GM12878 (cell line): ENCODE measurements around the gene PEX6. TPM values are rescaled to one million over a fixed set of nuclear protein-coding genes. Genes with fewer than 3 reads are reported as not detected.
"Not testable (repeated sequence)": the region's sequence is repeated elsewhere in the genome, so short reads cannot be mapped to it uniquely, and the experiment has no call there.

Experiments
- ATAC-seq: fragments of 200-7000 bp; cut with Tn5 transposase; 3 replicates; pipeline ENCODE4 v1.9.1; 2020; ENCODE audit warnings: mild to moderate bottlenecking, moderate library complexity
- BruUV-seq: library from RNA; stranded (reverse); fragments of 400-500 nt; replicated peaks from 2 replicates; lab custom pipeline; 2021; lab: Mats Ljungman, UMichigan
- CTCF ChIA-PET: fragments of 300-600 bp; sonication (Branson Sonifier 250); formaldehyde crosslinking; extraction: SDS; loops from one replicate; lab custom pipeline; 2021; ENCODE audit warnings: inconsistent platforms; lab: Yijun Ruan, JAX
- POLR2A ChIA-PET: fragments of 350-600 bp; formaldehyde crosslinking; extraction: SDS; loops from one replicate; lab custom pipeline; 2021; ENCODE audit warnings: inconsistent platforms; lab: Charles Lee
- RAD21 ChIA-PET: fragments of 300-600 bp; sonication (Branson Sonifier 250); formaldehyde crosslinking; loops from one replicate; lab custom pipeline; 2023; ENCODE audit warnings: antibody characterized with exemption; ENCODE audit not compliant: unreplicated experiment; lab: Charles Lee
- SMC1A ChIA-PET: fragments of 300-600 bp; sonication (Branson Sonifier 250); formaldehyde crosslinking; loops from one replicate; lab custom pipeline; 2023; ENCODE audit not compliant: unreplicated experiment, uncharacterized antibody; lab: Charles Lee
- DNase-seq: peaks from one replicate; pipeline ENCODE4 v3.0.0-alpha.2; 2011; ENCODE audit warnings: low read depth, low spot score
- FAIRE-seq: peaks from 3 replicates; lab custom pipeline; 2011; peaks lifted over from hg19 to GRCh38; lab: Jason Lieb, UNC
- H2AFZ ChIP-seq: 2 replicates; pipeline ENCODE4 v1.6.0; 2011; ENCODE audit warnings: low read depth, low read length, control low read depth; ENCODE audit not compliant: control insufficient read depth
- H3K27ac ChIP-seq: 2 replicates; pipeline ENCODE4 v1.5.1; 2011; ENCODE audit warnings: control low read depth; ENCODE audit not compliant: control insufficient read depth, insufficient read depth
- H3K27me3 ChIP-seq, 2 experiments: replicated peaks in 1 of 2; 2 replicates each; pipeline versions ENCODE4 v1.6.0 to v1.6.1; 2011; ENCODE audit warnings: low read length in 1 of 2; ENCODE audit not compliant: control insufficient read depth in 2 of 2, insufficient read depth in 2 of 2
- H3K36me3 ChIP-seq, 2 experiments: 2 replicates each; pipeline ENCODE4 v1.5.1; 2011; ENCODE audit warnings: low read length in 1 of 2; ENCODE audit not compliant: control insufficient read depth in 2 of 2, insufficient read depth in 2 of 2
- H3K4me1 ChIP-seq: 2 replicates; pipeline ENCODE4 v1.6.1; 2011; ENCODE audit warnings: mild to moderate bottlenecking, low read length, moderate library complexity, mixed read lengths; ENCODE audit not compliant: control insufficient read depth, insufficient read depth
- H3K4me2 ChIP-seq: 2 replicates; pipeline ENCODE4 v1.6.0; 2011; ENCODE audit warnings: control low read depth; ENCODE audit not compliant: control insufficient read depth, insufficient read depth
- H3K4me3 ChIP-seq: fragments of 200-600 bp; sonication (generic); 2 replicates; pipeline ENCODE4 v1.5.1; 2016
- H3K79me2 ChIP-seq: 2 replicates; pipeline ENCODE4 v1.6.0; 2011; ENCODE audit warnings: low read length; ENCODE audit not compliant: control insufficient read depth, insufficient read depth
- H3K9ac ChIP-seq: 2 replicates; pipeline ENCODE4 v1.8.0; 2011; ENCODE audit warnings: low read length, control low read depth, mixed read lengths; ENCODE audit not compliant: control insufficient read depth, insufficient read depth
- H3K9me3 ChIP-seq: replicated peaks from 3 replicates; pipeline ENCODE4 v1.5.1; 2011; ENCODE audit warnings: mild to moderate bottlenecking, low read length; ENCODE audit not compliant: control insufficient read depth, insufficient read depth
- H4K20me1 ChIP-seq: 2 replicates; pipeline ENCODE4 v1.6.0; 2011; ENCODE audit not compliant: control insufficient read depth, insufficient read depth
- BMI1 ChIP-seq: fragments of 450-650 bp; IDR thresholded peaks from 2 replicates; pipeline ENCODE4 v1.6.1; 2016; ENCODE audit warnings: mild to moderate bottlenecking, moderate library complexity, borderline replicate concordance
- BRCA1 ChIP-seq: IDR thresholded peaks from 2 replicates; pipeline ENCODE4 v1.6.1; 2011; ENCODE audit warnings: low read depth, low read length, improper control_type of control experiment
- CBX3 ChIP-seq: fragments of 200-600 bp; sonication (generic); IDR thresholded peaks from 2 replicates; pipeline ENCODE4 v1.6.1; 2016; ENCODE audit warnings: low read depth, borderline replicate concordance
- EGR1 ChIP-seq, 2 experiments: IDR thresholded peaks; 1 replicate in 1 of 2; 2 replicates in 1 of 2; pipeline ENCODE4 v1.6.1; 2011 to 2012; ENCODE audit warnings: low read depth in 2 of 2, low read length in 2 of 2, borderline replicate concordance in 1 of 2, mild to moderate bottlenecking in 1 of 2, moderate library complexity in 1 of 2
- ESRRA ChIP-seq: IDR thresholded peaks from 2 replicates; pipeline ENCODE4 v1.6.1; 2012; ENCODE audit warnings: mild to moderate bottlenecking, low read length, improper control_type of control experiment
- ETV6 ChIP-seq, 2 experiments: fragments of 450-650 bp in 1 of 2; IDR thresholded peaks in 1 of 2; conservative IDR thresholded peaks in 1 of 2; 2 replicates each; pipeline ENCODE4 v1.6.1; 2014; ENCODE audit warnings: antibody characterized with exemption in 1 of 2, borderline replicate concordance in 1 of 2, low read depth in 1 of 2, mild to moderate bottlenecking in 1 of 2, moderate library complexity in 1 of 2
- GABPA ChIP-seq: IDR thresholded peaks from 2 replicates; pipeline ENCODE4 v1.6.1; 2014; ENCODE audit warnings: antibody characterized with exemption, low read depth, mild to moderate bottlenecking, inconsistent platforms
- HDAC6 ChIP-seq: fragments of 200-600 bp; sonication (generic); IDR thresholded peaks from one replicate; pipeline ENCODE4 v1.8.0; 2017; ENCODE audit warnings: antibody characterized with exemption; ENCODE audit not compliant: unreplicated experiment
- IKZF1 ChIP-seq: fragments of 450-650 bp; conservative IDR thresholded peaks from 2 replicates; pipeline ENCODE4 v1.6.1; 2017; ENCODE audit warnings: antibody characterized with exemption, mild to moderate bottlenecking
- MYC ChIP-seq: IDR thresholded peaks from 2 replicates; pipeline ENCODE4 v1.6.1; 2011; ENCODE audit warnings: mild to moderate bottlenecking, low read length, moderate library complexity, inconsistent platforms; ENCODE audit not compliant: insufficient read depth, insufficient replicate concordance, insufficient read length, severe bottlenecking
- NR2C1 ChIP-seq: fragments of 450-650 bp; IDR thresholded peaks from 2 replicates; pipeline ENCODE4 v1.6.1; 2017; ENCODE audit warnings: antibody characterized with exemption, mild to moderate bottlenecking, moderate library complexity
- RBBP5 ChIP-seq: fragments of 200-600 bp; sonication (generic); conservative IDR thresholded peaks from 2 replicates; pipeline ENCODE4 v1.6.1; 2016
- RFX5 ChIP-seq: IDR thresholded peaks from 2 replicates; pipeline ENCODE4 v1.6.1; 2011; ENCODE audit warnings: low read depth, low read length, improper control_type of control experiment
- SRF ChIP-seq, 2 experiments: IDR thresholded peaks; 2 replicates each; pipeline ENCODE4 v1.6.1; 2011; ENCODE audit warnings: low read depth in 2 of 2, low read length in 2 of 2, mild to moderate bottlenecking in 1 of 2, moderate library complexity in 1 of 2
- STAT1 ChIP-seq: fragments of 450-650 bp; conservative IDR thresholded peaks from 2 replicates; pipeline ENCODE4 v1.6.1; 2014; ENCODE audit warnings: antibody characterized with exemption, mild to moderate bottlenecking
- TAF1 ChIP-seq: IDR thresholded peaks from 2 replicates; pipeline ENCODE4 v1.6.1; 2011; ENCODE audit warnings: mild to moderate bottlenecking, low read depth, low read length, borderline replicate concordance
- TARDBP ChIP-seq: IDR thresholded peaks from 2 replicates; pipeline ENCODE4 v1.6.1; 2016; ENCODE audit warnings: borderline replicate concordance
- ZNF217 ChIP-seq: fragments of 450-650 bp; IDR thresholded peaks from 2 replicates; pipeline ENCODE4 v1.6.1; 2017; ENCODE audit warnings: antibody characterized with exemption, mild to moderate bottlenecking
- ZNF274 ChIP-seq: IDR thresholded peaks from one replicate; pipeline ENCODE4 v1.8.0; 2011; ENCODE audit not compliant: insufficient read length, insufficient read depth
- WGBS: methylation state at CpG from one replicate; pipeline ENCODE4 v1.1.6; 2016; ENCODE audit warnings: low lambda C conversion rate; ENCODE audit not compliant: insufficient replicate concordance, insufficient coverage; ENCODE audit errors: missing lambda C conversion rate; 5-methylcytosine and 5-hydroxymethylcytosine counted together
- in situ Hi-C: fragments of 300-500 bp; cut with MboI; formaldehyde crosslinking; loops from 9 replicates; pipeline ENCODE4 v1.14.3; 2018; ENCODE audit warnings: mixed read lengths
- intact Hi-C: fragments of 100-400 bp; cut with micrococcal nuclease; formaldehyde crosslinking; loops from one replicate; pipeline ENCODE4 v1.14.2; 2022; ENCODE audit not compliant: unreplicated experiment
- polyA plus RNA-seq, 11 experiments: library from polyadenylated mRNA; depleted of rRNA in 4 of 11; unstranded in 6 of 11; stranded (reverse) in 5 of 11; fragments of >200 nt; fragmentation: Nextera tagmentation in 4 of 11; fragmentation: Illumina TruSeq in 1 of 11; extraction: Ambion mirVana in 4 of 11; extraction: Trizol in 1 of 11; gene quantifications; 1 replicate in 1 of 11; 2 replicates in 10 of 11; pipeline versions ENCODE4 v1.2.1 to v1.2.3, GENCODE V29; 2011 to 2016; ENCODE audit warnings: inconsistent platforms in 2 of 11, missing spikeins in 2 of 11, low read depth in 1 of 11
- total RNA-seq, 4 experiments: library from RNA; depleted of rRNA in 3 of 4; stranded (reverse); fragments of >200 nt in 3 of 4; fragmentation: Illumina TruSeq in 1 of 4; extraction: Trizol in 1 of 4; gene quantifications; 2 replicates each; pipeline versions ENCODE4 v1.2.1 to v1.2.3, GENCODE V29; 2013 to 2021
- TF ChIP-seq, protein P1 (sequence below): IDR thresholded peaks from 2 replicates; pipeline ENCODE4 v1.6.1; 2012; ENCODE audit warnings: low read depth, low read length, improper control_type of control experiment

Gene PEX6
- total and polyA plus RNA-seq, 10 of the 15 experiments (the other 5 are each of a cell fraction or from before 2014, with no cell fraction given) = 0.39 to 21.1 (median 7.8) TPM

- ATAC-seq (no peak), DNase-seq (no peak), FAIRE-seq (no peak)
- BruUV-seq = no TSS peak
- no peak overlapping the region for H2AFZ ChIP-seq
- no peaks in the 10 kb centered on the region for H3K79me2 ChIP-seq
- no peak overlapping the region for H3K4me3 ChIP-seq
- SMC1A ChIA-PET = no interaction called here
- no peaks in the 10 kb centered on the region for H3K4me1 ChIP-seq
- H3K9ac ChIP-seq = no peak overlapping the region
- intact Hi-C loops = no loop called here
- H3K27me3 ChIP-seq = no peaks in the 10 kb centered on the region
- H3K9me3 ChIP-seq = no peaks in the 10 kb centered on the region
- no peaks in the 10 kb centered on the region for H4K20me1 ChIP-seq
- CTCF ChIA-PET = interaction anchor here (1.4 to 1.5 kb wide), 2 partner anchors 45 to 185 kb away, joined by 5 to 8 read pairs; no protein-coding TSS in a partner anchor
- H3K27ac ChIP-seq = no peak overlapping the region
- POLR2A ChIA-PET = no interaction called here
- 94% methylated on average over 8 of the region's 8 CpGs for WGBS
- H3K36me3 ChIP-seq = no peaks in the 10 kb centered on the region
- RAD21 ChIA-PET = no interaction called here
- in situ Hi-C loops = no loop called here
- TF ChIP-seq NR2C1 = no peak
- TF ChIP-seq CBX3 = no peak
- no peak for TF ChIP-seq RBBP5
- no peak for TF ChIP-seq BMI1
- no peak for TF ChIP-seq SRF (IDR thresholded peaks at IDR 0.05; ENCODE audit: low read depth in 2 of 2, low read length in 2 of 2)
- TF ChIP-seq TARDBP = no peak
- no peak for TF ChIP-seq GABPA
- no peak for TF ChIP-seq TAF1
- no peak for TF ChIP-seq EGR1 (IDR thresholded peaks at IDR 0.05; ENCODE audit: borderline replicate concordance in 1 of 2, low read depth in 2 of 2, low read length in 2 of 2)
- TF ChIP-seq RFX5 = no peak
- TF ChIP-seq IKZF1 = no peak
- TF ChIP-seq, protein P1, sequence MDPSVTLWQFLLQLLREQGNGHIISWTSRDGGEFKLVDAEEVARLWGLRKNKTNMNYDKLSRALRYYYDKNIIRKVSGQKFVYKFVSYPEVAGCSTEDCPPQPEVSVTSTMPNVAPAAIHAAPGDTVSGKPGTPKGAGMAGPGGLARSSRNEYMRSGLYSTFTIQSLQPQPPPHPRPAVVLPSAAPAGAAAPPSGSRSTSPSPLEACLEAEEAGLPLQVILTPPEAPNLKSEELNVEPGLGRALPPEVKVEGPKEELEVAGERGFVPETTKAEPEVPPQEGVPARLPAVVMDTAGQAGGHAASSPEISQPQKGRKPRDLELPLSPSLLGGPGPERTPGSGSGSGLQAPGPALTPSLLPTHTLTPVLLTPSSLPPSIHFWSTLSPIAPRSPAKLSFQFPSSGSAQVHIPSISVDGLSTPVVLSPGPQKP = no peak
- no peak for TF ChIP-seq ESRRA
- TF ChIP-seq ZNF217 = no peak
- no peak for TF ChIP-seq MYC
- TF ChIP-seq HDAC6 = no peak
- TF ChIP-seq STAT1 = no peak
- no peak for TF ChIP-seq ZNF274
- no peak for TF ChIP-seq BRCA1
- TF ChIP-seq ETV6 (conservative IDR thresholded peaks at IDR 0.05 in 1 of 2, IDR thresholded peaks at IDR 0.05 in 1 of 2; ENCODE audit: borderline replicate concordance in 1 of 2, low read depth in 1 of 2) = no peak
- H3K4me2 ChIP-seq = no peak overlapping the region
These were observed 20.9 kb downstream of the PEX6 start for GRCh38 chr6:42958125-42958524.

GRCh38 chr6:42954405-42954804 lies 24.6 kb downstream of the PEX6 start:
- intact Hi-C loops, CTCF ChIA-PET, in situ Hi-C loops, H3K9me3 ChIP-seq, H3K79me2 ChIP-seq, H3K4me3 ChIP-seq, SMC1A ChIA-PET, H3K36me3 ChIP-seq, H2AFZ ChIP-seq, H3K4me2 ChIP-seq, BruUV-seq, DNase-seq, H4K20me1 ChIP-seq, H3K27ac ChIP-seq, RAD21 ChIA-PET, H3K9ac ChIP-seq, H3K27me3 ChIP-seq, FAIRE-seq, ATAC-seq, H3K4me1 ChIP-seq: not testable (repeated sequence)
- POLR2A ChIA-PET = interaction anchor here (0.6 kb wide), 1 partner anchor 25 kb away, joined by 6 read pairs; the partner anchor contains the start of gene CNPY3
- WGBS = 97% methylated on average over 4 of the region's 4 CpGs
